Kidney epithelial cell (primary cell): ENCODE results near the gene NT5C1B. TPM values are rescaled to one million over a fixed set of nuclear protein-coding genes. Genes with fewer than 3 reads are reported as not detected.

ENCODE experiments used
- DNase-seq: peaks from one replicate; pipeline ENCODE4 v3.0.0-alpha.2; 2010; ENCODE audit warnings: low read depth
- H3K27me3 ChIP-seq: 2 replicates; pipeline ENCODE4 v1.6.0; 2011; ENCODE audit warnings: low read length; ENCODE audit not compliant: control insufficient read depth, insufficient read depth
- H3K36me3 ChIP-seq: 2 replicates; pipeline ENCODE4 v1.5.1; 2011; ENCODE audit warnings: low read length; ENCODE audit not compliant: control insufficient read depth, insufficient read depth
- H3K4me3 ChIP-seq: 2 replicates; pipeline ENCODE4 v1.5.1; 2011; ENCODE audit warnings: low read depth, mild to moderate bottlenecking, control low read depth, low read length
- CTCF ChIP-seq: IDR thresholded peaks from 2 replicates; pipeline ENCODE4 v1.5.1; 2011; ENCODE audit warnings: mild to moderate bottlenecking, moderate library complexity, low read length, control low read depth, inconsistent platforms; ENCODE audit not compliant: insufficient read depth, poor library complexity, severe bottlenecking
- total RNA-seq: library from RNA; depleted of rRNA; stranded (reverse); fragments of >200 nt; gene quantifications from 2 replicates; pipeline ENCODE4 v1.2.3, GENCODE V29; 2015

Gene NT5C1B
- total RNA-seq, 1 donor from 2014 or later, result not detected

DNA sequence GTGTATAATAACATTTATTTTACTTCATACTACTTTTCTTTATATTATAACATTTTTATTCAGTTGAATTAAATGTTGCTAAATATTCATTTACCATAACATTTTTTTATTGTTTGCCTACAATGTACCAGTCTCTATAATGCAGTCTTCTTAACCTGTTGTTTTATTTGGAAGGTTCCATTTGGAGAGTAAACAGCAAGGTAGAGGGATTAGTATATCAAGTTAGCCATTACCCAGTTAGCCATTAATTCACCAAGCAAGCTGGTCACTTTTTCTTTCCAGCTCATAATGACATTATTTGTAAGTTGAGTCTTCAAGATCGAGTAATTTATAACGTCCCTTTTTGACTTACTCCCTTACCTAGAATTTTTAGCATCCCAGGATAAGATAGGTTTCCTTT lies 29.7 kb upstream of the NT5C1B start:
- H3K4me3 ChIP-seq, result no peak overlapping the region
- H3K36me3 ChIP-seq, result no peaks in the 10 kb centered on the region
- no peak for DNase-seq
- H3K27me3 ChIP-seq, result no peaks in the 10 kb centered on the region
- no peak for TF ChIP-seq CTCF

GRCh38 chr2:18614041-18614440 lies 24.7 kb upstream of the NT5C1B start:
- no peak overlapping the region for H3K4me3 ChIP-seq
- DNase-seq, result no peak
- no peak for TF ChIP-seq CTCF
- no peaks in the 10 kb centered on the region for H3K27me3 ChIP-seq
- H3K36me3 ChIP-seq, result no peaks in the 10 kb centered on the region

DNA sequence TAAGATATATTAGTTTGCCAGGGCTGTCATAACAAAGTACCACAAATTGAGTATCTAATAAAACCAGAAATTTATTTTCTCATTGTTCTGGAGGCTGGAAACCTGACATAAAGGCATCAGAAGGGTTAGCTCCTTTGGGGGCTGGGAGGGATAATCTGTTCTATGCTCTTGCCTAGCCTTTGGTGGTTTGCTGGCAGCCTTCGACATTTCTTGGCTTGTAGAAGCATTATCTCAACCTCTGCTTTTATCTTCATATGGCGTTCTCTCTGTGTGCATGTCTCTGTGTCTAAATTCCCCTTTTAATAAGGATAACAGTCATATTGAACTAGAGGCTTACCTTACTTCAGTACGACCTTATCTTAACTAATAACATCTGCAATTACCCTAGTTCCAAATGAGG lies 22.8 kb upstream of the NT5C1B start:
- no peaks in the 10 kb centered on the region for H3K36me3 ChIP-seq
- DNase-seq, result no peak
- TF ChIP-seq CTCF, result no peak
- no peak overlapping the region for H3K4me3 ChIP-seq
- no peaks in the 10 kb centered on the region for H3K27me3 ChIP-seq

- no peak for DNase-seq
- TF ChIP-seq CTCF, result no peak
- Histone ChIP-seq H3K27me3 (no peaks in the 10 kb centered on the region), H3K36me3 (no peaks in the 10 kb centered on the region), H3K4me3 (no peak overlapping the region)
These were observed 22.2 kb upstream of the NT5C1B start for GRCh38 chr2:18611604-18612003.

DNA sequence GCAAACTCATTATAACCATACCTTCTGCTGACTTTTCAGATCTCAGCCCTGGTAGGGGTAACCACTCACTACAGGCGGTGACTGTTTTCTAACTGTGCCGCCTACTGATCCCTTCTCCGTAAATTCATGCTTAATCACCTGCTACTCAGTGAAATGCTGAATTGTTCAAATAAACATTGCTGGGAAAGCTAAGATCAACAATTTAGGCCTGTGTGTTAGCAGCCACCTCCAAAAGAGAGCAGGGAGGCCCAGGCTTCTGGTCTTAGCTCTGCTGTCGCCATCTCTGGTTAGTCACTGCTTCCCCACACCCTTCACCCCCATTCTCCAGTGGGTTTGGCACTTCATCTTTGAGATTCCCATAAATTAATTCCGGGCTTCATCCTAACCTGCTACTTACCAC lies 21.8 kb upstream of the NT5C1B start:
- Histone ChIP-seq H3K27me3 (no peaks in the 10 kb centered on the region), H3K36me3 (no peaks in the 10 kb centered on the region), H3K4me3 (no peak overlapping the region)
- TF ChIP-seq CTCF, result no peak
- DNase-seq, result no peak

GRCh38 chr2:18610651-18611050 lies 21.3 kb upstream of the NT5C1B start:
- no peak overlapping the region for H3K4me3 ChIP-seq
- no peaks in the 10 kb centered on the region for H3K27me3 ChIP-seq
- no peak for DNase-seq
- no peak for TF ChIP-seq CTCF
- H3K36me3 ChIP-seq, result no peaks in the 10 kb centered on the region
